ENCODE measurements around the gene SEMA5B. TPM values are rescaled to one million over a fixed set of nuclear protein-coding genes. Genes with fewer than 3 reads are reported as not detected.

Gene SEMA5B
- total RNA-seq, 1 donor from 2014 or later: 4.2 TPM

GRCh38 chr3:122873741-122874515 lies 153.6 kb downstream of the SEMA5B start:
- H3K36me3 Mint-ChIP-seq (ENCODE audit: insufficient read depth): no peaks in the 10 kb centered on the region
- no peaks in the 10 kb centered on the region for H3K9me3 Mint-ChIP-seq (ENCODE audit: low read depth)
- no peaks in the 10 kb centered on the region for H3K27me3 Mint-ChIP-seq
- DNase-seq (ENCODE audit: low spot score, unreplicated experiment): no peak
- TF ChIP-seq, protein P1, sequence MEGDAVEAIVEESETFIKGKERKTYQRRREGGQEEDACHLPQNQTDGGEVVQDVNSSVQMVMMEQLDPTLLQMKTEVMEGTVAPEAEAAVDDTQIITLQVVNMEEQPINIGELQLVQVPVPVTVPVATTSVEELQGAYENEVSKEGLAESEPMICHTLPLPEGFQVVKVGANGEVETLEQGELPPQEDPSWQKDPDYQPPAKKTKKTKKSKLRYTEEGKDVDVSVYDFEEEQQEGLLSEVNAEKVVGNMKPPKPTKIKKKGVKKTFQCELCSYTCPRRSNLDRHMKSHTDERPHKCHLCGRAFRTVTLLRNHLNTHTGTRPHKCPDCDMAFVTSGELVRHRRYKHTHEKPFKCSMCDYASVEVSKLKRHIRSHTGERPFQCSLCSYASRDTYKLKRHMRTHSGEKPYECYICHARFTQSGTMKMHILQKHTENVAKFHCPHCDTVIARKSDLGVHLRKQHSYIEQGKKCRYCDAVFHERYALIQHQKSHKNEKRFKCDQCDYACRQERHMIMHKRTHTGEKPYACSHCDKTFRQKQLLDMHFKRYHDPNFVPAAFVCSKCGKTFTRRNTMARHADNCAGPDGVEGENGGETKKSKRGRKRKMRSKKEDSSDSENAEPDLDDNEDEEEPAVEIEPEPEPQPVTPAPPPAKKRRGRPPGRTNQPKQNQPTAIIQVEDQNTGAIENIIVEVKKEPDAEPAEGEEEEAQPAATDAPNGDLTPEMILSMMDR (IDR thresholded peaks at IDR 0.05; ENCODE audit: unreplicated experiment): no peak
- no peak overlapping the region for H3K4me3 Mint-ChIP-seq (ENCODE audit: low read depth)
- H3K4me1 Mint-ChIP-seq (ENCODE audit: low read depth): no peaks in the 10 kb centered on the region
- H3K27ac Mint-ChIP-seq: no peak overlapping the region

DNA sequence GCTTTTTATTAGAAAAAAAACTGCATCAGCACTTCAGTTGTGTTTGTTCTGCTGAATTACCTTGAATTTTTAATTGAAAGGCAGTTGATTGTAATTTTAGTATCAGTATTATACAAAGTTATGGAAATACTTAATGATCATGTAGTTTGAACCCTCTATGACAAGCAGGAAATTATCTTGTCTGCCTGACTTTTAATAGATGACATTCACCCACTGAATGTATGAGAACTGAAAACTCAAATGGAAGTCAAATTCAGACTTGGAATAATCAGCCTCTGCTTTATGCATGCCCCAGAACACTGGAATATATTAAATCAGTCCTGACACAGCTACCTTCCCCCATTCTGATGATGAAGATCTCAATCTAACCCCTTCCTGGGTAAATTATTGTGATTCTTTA lies 159.2 kb downstream of the SEMA5B start:
- TF ChIP-seq, protein P1 (IDR thresholded peaks at IDR 0.05; ENCODE audit: unreplicated experiment): no peak
- peaks cover 6% of the 10 kb centered on the region for H3K36me3 Mint-ChIP-seq (ENCODE audit: insufficient read depth)
- H3K4me1 Mint-ChIP-seq (ENCODE audit: low read depth): no peaks in the 10 kb centered on the region
- DNase-seq (ENCODE audit: low spot score, unreplicated experiment): no peak
- no peaks in the 10 kb centered on the region for H3K9me3 Mint-ChIP-seq (ENCODE audit: low read depth)
- no peak overlapping the region for H3K27ac Mint-ChIP-seq
- H3K27me3 Mint-ChIP-seq: no peaks in the 10 kb centered on the region
- no peak overlapping the region for H3K4me3 Mint-ChIP-seq (ENCODE audit: low read depth)

- no peak overlapping the region for H3K27ac Mint-ChIP-seq
Observed at GRCh38 chr3:122864498-122864897, 163.1 kb downstream of the SEMA5B start.

DNA sequence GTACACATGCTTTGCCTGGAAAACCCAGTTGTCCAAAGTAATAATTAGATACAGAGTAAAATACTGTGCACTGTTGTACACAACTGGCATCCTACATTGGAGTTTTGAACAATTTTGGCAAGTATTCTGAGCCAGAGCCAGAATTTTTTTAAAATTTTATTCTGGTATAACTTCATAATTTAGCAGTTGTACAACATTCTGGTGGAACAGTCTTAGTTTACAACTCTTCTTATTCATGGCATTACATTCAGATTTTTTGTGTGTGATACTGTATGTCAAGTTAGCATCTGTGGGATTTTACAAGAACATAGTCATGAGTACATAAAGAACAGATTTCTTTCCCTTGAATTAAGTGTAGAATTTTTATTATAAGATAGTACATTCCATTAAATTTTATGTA lies 165.2 kb downstream of the SEMA5B start:
- H3K4me3 Mint-ChIP-seq (ENCODE audit: low read depth): no peak overlapping the region
- no peaks in the 10 kb centered on the region for H3K27me3 Mint-ChIP-seq
- H3K9me3 Mint-ChIP-seq (ENCODE audit: low read depth): no peaks in the 10 kb centered on the region
- DNase-seq (ENCODE audit: low spot score, unreplicated experiment): no peak
- no peak overlapping the region for H3K27ac Mint-ChIP-seq
- TF ChIP-seq, protein P1 (IDR thresholded peaks at IDR 0.05; ENCODE audit: unreplicated experiment): no peak
- no peaks in the 10 kb centered on the region for H3K4me1 Mint-ChIP-seq (ENCODE audit: low read depth)
- H3K36me3 Mint-ChIP-seq (ENCODE audit: insufficient read depth): peaks cover 9% of the 10 kb centered on the region

More at GRCh38 chr3:122864498-122864897, 163.1 kb downstream of the SEMA5B start:
- DNase-seq (ENCODE audit: low spot score, unreplicated experiment): no peak
- H3K4me3 Mint-ChIP-seq (ENCODE audit: low read depth): no peak overlapping the region
- no peaks in the 10 kb centered on the region for H3K4me1 Mint-ChIP-seq (ENCODE audit: low read depth)
- no peaks in the 10 kb centered on the region for H3K9me3 Mint-ChIP-seq (ENCODE audit: low read depth)
- no peaks in the 10 kb centered on the region for H3K27me3 Mint-ChIP-seq
- TF ChIP-seq, protein P1 (IDR thresholded peaks at IDR 0.05; ENCODE audit: unreplicated experiment): no peak
- H3K36me3 Mint-ChIP-seq (ENCODE audit: insufficient read depth): peaks cover 9% of the 10 kb centered on the region

Other genes starting within 250 kb of the SEMA5B start
- gene HSPBAP1, start 233.9 kb downstream of the SEMA5B start, total RNA-seq: 11.9 and 12.8 TPM in 2 replicates
- 17.5 and 20.0 TPM in 2 replicates for gene SLC49A4, start 232.7 kb downstream of the SEMA5B start, total RNA-seq
- 20.4 and 22.2 TPM in 2 replicates for gene PDIA5, start 39.3 kb upstream of the SEMA5B start, total RNA-seq
- gene SEC22A, start 174.2 kb upstream of the SEMA5B start, total RNA-seq: 13.9 and 14.0 TPM in 2 replicates